ENCODE results near the gene UBR1. TPM values are rescaled to one million over a fixed set of nuclear protein-coding genes. Genes with fewer than 3 reads are reported as not detected.

UBR1 gene
- total RNA-seq, 1 experiment from 2014 or later = 17.9 TPM

DNA sequence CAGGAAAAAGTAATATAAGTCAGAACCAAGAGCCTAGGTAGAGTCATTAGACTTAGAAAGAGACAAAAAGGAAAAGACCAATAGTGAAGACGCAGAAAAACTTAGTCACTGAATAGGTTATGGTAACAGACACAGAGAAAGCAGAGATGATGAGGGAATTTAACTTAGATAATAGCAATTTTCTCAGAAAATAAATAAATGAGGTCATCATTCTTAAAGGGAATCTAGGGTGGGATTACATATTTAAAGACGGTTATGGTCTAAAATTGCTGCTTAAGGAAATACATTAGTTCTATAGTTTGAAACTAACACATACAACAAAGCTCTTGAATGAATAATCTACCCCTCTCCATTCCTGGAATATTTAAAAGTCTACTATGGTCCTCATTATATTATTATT, 59.4 kb downstream of the UBR1 start (continued):
- TF ChIP-seq, protein P1, sequence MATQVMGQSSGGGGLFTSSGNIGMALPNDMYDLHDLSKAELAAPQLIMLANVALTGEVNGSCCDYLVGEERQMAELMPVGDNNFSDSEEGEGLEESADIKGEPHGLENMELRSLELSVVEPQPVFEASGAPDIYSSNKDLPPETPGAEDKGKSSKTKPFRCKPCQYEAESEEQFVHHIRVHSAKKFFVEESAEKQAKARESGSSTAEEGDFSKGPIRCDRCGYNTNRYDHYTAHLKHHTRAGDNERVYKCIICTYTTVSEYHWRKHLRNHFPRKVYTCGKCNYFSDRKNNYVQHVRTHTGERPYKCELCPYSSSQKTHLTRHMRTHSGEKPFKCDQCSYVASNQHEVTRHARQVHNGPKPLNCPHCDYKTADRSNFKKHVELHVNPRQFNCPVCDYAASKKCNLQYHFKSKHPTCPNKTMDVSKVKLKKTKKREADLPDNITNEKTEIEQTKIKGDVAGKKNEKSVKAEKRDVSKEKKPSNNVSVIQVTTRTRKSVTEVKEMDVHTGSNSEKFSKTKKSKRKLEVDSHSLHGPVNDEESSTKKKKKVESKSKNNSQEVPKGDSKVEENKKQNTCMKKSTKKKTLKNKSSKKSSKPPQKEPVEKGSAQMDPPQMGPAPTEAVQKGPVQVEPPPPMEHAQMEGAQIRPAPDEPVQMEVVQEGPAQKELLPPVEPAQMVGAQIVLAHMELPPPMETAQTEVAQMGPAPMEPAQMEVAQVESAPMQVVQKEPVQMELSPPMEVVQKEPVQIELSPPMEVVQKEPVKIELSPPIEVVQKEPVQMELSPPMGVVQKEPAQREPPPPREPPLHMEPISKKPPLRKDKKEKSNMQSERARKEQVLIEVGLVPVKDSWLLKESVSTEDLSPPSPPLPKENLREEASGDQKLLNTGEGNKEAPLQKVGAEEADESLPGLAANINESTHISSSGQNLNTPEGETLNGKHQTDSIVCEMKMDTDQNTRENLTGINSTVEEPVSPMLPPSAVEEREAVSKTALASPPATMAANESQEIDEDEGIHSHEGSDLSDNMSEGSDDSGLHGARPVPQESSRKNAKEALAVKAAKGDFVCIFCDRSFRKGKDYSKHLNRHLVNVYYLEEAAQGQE (IDR thresholded peaks at IDR 0.05; ENCODE audit: low read depth) = no peak

DNA sequence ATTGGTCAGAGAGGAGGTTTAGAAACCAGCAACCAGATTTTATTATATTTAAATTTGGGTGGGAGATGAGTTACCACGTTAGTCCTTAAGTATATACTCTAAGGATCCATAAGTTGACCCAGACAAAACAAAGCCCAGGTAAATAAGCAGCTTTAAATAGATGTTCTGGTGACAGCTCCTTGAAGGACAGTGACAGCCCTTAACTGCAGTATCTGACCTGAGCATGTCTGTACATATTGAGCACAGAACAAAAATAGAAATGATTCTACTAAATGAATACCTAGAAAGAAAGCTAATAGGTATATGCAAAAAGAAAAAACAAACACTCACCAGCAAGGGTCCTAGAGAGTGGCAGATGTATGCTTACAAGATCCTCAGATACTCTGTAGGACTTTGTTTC, 63.0 kb downstream of the UBR1 start:
- intact Hi-C loops (cut with micrococcal nuclease) = no loop called here
- no peaks in the 10 kb centered on the region for H3K9me2 ChIP-seq (ENCODE audit: insufficient read depth)
- BruUV-seq (replicated peaks) = no TSS peak
- RAD21 ChIA-PET (ENCODE audit: low non-redundant PET in 1 of 2, low total read pairs in 2 of 2, uncharacterized antibody in 2 of 2, unreplicated experiment in 2 of 2) = no interaction called here
- POLR2A ChIA-PET = no interaction called here
- H3K4me2 ChIP-seq (ENCODE audit: low read length) = no peak overlapping the region
- no peaks in the 10 kb centered on the region for H3K79me2 ChIP-seq (ENCODE audit: insufficient read depth, low read length)
- no peak for DNase-seq (ENCODE audit: low read depth, low spot score)
- CTCF ChIA-PET = no interaction called here
- H3K4me3 ChIP-seq (replicated peaks in 1 of 2; ENCODE audit: low read depth in 1 of 2, low read length in 2 of 2) = no peak overlapping the region
- H3K9me3 ChIP-seq (ENCODE audit: control insufficient read depth in 1 of 2, insufficient read depth in 1 of 2, low read depth in 1 of 2, low read length in 2 of 2) = no peaks in the 10 kb centered on the region
- ATAC-seq = no peak
- H2AFZ ChIP-seq (ENCODE audit: low read depth, low read length, poor library complexity, severe bottlenecking) = no peak overlapping the region
- peaks cover 13 to 18% of the 10 kb centered on the region in 2 experiments; a peak in 3 of 4 replicates for H3K36me3 ChIP-seq (ENCODE audit: control insufficient read depth in 1 of 2, insufficient read depth in 2 of 2, low read length in 2 of 2)
- no peak for TF ChIP-seq ZNF274 (IDR thresholded peaks at IDR 0.05; ENCODE audit: low read depth, low read length)
- no peak for TF ChIP-seq CBX3 (IDR thresholded peaks at IDR 0.05; ENCODE audit: low read depth)
- TF ChIP-seq TCF7L2 (IDR thresholded peaks at IDR 0.05; ENCODE audit: borderline replicate concordance, extremely low read depth, insufficient read depth, insufficient read length) = no peak
- no peak for TF ChIP-seq YY1 (IDR thresholded peaks at IDR 0.05; ENCODE audit: extremely low read depth, insufficient replicate concordance, low read depth, low read length)
- TF ChIP-seq, protein P1 (IDR thresholded peaks at IDR 0.05; ENCODE audit: low read depth) = no peak
- no peak for TF ChIP-seq POLR2AphosphoS5 (IDR thresholded peaks at IDR 0.05; ENCODE audit: low read depth, low read length)
- TF ChIP-seq, protein P2, sequence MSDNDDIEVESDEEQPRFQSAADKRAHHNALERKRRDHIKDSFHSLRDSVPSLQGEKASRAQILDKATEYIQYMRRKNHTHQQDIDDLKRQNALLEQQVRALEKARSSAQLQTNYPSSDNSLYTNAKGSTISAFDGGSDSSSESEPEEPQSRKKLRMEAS (IDR thresholded peaks at IDR 0.05) = no peak
- no peak for TF ChIP-seq EGR1 (IDR thresholded peaks at IDR 0.05; ENCODE audit: low read depth)
- no peak for TF ChIP-seq SIN3A (IDR thresholded peaks at IDR 0.05; ENCODE audit: low read depth)
- TF ChIP-seq EZH2 (IDR thresholded peaks at IDR 0.05) = no peak
- TF ChIP-seq ELF1 (IDR thresholded peaks at IDR 0.05; ENCODE audit: borderline replicate concordance, low read depth) = no peak
- TF ChIP-seq, protein P3, sequence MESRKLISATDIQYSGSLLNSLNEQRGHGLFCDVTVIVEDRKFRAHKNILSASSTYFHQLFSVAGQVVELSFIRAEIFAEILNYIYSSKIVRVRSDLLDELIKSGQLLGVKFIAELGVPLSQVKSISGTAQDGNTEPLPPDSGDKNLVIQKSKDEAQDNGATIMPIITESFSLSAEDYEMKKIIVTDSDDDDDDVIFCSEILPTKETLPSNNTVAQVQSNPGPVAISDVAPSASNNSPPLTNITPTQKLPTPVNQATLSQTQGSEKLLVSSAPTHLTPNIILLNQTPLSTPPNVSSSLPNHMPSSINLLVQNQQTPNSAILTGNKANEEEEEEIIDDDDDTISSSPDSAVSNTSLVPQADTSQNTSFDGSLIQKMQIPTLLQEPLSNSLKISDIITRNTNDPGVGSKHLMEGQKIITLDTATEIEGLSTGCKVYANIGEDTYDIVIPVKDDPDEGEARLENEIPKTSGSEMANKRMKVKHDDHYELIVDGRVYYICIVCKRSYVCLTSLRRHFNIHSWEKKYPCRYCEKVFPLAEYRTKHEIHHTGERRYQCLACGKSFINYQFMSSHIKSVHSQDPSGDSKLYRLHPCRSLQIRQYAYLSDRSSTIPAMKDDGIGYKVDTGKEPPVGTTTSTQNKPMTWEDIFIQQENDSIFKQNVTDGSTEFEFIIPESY (IDR thresholded peaks at IDR 0.05; ENCODE audit: extremely low read depth, insufficient replicate concordance, low read length) = no peak
- no peak for TF ChIP-seq ATF3 (IDR thresholded peaks at IDR 0.05)
- TF ChIP-seq ZFX (IDR thresholded peaks at IDR 0.05) = no peak
- no peak overlapping the region for H3K27ac ChIP-seq (ENCODE audit: low read depth, low read length)
- H3K4me1 ChIP-seq (ENCODE audit: control insufficient read depth in 1 of 2, insufficient read depth in 2 of 2, low read length in 2 of 2) = no peaks in the 10 kb centered on the region
- H3K9ac ChIP-seq (ENCODE audit: low read length) = no peak overlapping the region
- no peaks in the 10 kb centered on the region for H4K20me1 ChIP-seq (ENCODE audit: insufficient read depth)
- no peaks in the 10 kb centered on the region for H3K27me3 ChIP-seq (ENCODE audit: insufficient read depth, low read length)

Measured in HCT116 (cell line).